Measurements from ENCODE around the gene FIGNL2.

The FIGNL2 gene

DNA sequence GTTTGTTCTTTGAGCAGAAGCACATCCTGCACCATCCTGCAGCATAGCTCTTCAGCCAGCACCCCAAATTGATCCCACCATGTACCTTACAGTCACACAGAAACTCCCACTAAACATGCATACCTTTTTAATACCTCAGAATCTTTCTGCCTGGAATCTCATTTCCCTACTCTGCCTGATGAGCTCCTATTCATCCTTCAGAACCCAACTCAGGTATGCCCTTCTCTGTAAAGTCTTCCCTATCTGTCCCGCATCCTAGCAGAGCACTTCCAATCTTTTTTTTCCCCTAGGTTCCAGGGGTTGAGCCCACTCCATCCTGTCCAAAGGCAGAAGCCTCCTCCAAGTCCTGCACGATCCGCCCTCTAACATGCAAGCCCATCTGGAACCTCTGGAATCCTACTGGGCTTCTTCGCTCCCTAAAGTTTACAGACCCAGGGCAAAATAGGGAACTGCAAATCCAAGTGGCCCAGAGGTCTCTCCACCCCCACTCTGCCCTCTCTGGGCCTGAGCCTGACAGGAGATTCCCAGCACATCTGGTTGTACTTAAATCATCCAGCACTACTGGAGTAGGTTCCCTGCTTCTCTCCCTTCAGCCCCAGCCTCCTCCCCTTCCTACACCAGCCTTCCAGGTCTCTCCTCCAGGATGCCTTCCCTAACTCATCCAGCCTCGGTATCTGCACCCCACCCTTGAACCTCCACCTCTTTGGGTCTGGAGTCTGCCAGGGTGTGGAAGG lies 4.1 kb upstream of the FIGNL2 start:
- DNase-seq = no peak

GRCh38 chr12:51851413-51852124 lies 3.1 kb upstream of the FIGNL2 start:
- DNase-seq = no peak

- DNase-seq = no peak
Observed at GRCh38 chr12:51850965-51851299, 2.4 kb upstream of the FIGNL2 start.

GRCh38 chr12:51850081-51850964 lies 1.8 kb upstream of the FIGNL2 start:
- no peak for DNase-seq

DNA sequence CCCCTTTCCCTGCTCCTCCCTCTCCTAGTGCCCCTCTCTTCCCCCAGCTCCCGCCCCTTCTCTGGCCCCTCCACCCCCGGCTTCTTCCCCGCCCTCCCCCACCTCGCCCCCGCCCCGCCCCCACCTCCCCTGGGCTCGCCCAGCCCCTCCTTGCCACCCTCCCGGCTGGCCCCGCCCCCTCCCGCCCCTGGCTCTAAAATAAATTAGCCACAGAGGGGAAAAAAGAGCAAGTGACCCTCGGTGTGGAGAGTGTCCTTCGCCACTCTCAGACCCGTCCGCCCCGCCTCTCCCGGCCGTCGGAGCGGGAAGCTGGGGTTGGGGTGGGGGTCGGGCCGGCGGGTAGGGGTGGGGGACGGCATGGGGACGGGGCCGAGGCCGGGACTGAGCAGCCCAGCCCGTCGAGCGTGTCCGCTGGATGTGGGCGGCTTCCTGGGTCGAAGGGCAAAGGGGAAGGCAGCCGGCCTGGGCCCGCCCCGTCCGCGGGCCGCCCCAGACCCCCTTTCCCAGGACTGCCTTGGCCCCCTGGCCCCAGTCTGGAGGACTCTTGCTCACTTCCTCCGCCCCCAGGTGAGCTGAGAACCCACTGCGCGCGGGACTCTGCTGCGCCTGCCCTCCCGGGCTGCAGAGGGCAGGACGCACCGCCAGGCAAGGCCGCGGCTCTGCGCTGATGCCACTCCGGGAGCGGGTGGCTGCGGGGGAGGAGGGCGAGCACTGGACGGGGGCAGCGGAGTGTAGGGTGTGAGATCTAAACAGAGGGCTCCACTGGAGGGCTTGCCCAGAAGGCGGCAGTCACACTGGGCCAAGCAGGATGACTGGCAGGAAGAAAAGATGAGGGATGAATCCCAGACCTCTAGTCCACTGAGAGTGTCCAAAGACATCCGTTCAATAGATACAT lies 570 bp upstream of the FIGNL2 start:
- DNase-seq = peak; percentile 82

GRCh38 chr12:51847643-51848325 lies 734 bp downstream of the FIGNL2 start:
- DNase-seq = peak; percentile 80

- DNase-seq = peak; percentile 85
Observed at GRCh38 chr12:51846911-51847642, 1.4 kb downstream of the FIGNL2 start.

DNA sequence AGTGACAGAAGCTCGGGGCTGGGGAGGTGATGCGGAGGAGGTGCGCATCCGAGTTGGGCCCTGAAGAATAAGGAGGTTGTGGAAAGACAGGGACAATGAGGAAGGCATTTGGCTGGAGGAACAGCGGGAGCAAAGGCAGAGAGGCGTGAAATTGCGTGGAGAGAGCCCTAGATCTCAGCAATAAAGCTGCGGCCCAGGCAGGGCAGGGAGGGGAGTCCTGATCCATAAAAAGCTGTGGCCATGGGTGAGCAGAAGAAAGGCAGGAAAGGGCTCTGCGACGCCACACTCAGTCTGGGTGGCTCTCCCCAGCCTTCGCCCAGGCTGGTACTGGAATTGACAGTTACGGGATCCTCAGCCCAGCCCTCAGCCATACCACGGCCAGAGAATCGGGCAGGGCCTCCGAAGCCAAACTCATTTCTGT lies 2.2 kb downstream of the FIGNL2 start:
- peak; percentile 66 for DNase-seq

DNA sequence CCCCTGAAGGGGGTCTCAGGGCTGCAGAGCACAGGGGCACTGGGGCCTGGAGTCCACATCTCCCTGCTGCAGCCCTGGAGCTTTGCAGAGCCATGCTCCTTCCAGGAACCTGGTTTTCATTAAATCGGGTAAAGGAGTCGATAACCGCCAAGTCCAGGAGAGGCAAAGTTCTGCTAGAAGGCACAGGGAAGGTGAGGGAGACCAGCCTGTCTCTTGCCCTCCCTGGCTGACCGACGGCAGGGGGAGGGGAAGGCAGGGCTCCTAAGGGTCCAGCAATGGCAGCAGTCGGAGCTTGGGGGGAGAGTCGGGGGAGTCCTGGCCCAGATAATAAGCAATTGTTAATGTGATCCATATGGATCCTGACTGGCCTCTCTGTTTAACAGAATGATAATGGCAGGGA lies 3.0 kb downstream of the FIGNL2 start:
- peak; percentile 52 for DNase-seq

DNA sequence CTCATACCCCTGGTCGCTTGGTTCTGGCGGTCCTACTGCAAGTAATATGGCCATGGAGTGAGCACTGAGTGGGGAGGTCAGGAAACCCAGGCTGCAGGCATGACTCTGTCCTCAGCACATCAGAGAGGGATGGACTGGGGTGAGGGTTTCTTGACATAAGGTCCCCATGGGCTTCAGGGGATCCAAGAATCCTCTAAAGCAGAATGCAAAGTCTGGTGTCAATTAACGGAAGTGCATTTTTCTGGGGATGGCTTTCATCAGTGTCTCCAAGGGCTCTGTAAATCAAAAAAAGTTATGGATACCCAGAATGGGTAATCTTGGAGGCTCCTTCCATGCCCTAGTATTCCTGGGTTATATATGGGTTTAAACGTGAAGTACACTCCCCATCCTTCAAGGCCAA lies 3.7 kb downstream of the FIGNL2 start:
- DNase-seq = no peak

DNA sequence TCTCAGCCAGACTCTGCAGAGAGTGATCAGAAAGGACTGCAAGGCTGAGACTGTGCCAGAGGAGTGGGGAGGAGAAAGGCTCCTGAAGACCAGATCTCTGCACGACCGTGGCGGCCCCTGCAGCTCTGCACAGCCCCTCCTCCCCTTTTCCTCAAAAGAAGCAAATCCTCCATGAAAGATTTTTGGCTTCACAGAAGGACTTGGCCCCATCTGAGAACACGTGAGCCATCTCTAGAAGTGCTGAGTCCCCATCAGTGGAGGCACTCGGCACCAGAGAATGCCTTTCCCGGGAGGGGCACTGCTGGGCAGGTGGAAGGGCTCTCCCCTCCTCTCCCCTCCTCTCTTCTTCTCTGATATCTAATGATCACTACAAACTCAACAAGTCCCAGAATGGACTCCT lies 6.8 kb downstream of the FIGNL2 start:
- DNase-seq = peak; percentile 54

GRCh38 chr12:51840966-51841365 lies 7.6 kb downstream of the FIGNL2 start:
- DNase-seq = no peak

DNA sequence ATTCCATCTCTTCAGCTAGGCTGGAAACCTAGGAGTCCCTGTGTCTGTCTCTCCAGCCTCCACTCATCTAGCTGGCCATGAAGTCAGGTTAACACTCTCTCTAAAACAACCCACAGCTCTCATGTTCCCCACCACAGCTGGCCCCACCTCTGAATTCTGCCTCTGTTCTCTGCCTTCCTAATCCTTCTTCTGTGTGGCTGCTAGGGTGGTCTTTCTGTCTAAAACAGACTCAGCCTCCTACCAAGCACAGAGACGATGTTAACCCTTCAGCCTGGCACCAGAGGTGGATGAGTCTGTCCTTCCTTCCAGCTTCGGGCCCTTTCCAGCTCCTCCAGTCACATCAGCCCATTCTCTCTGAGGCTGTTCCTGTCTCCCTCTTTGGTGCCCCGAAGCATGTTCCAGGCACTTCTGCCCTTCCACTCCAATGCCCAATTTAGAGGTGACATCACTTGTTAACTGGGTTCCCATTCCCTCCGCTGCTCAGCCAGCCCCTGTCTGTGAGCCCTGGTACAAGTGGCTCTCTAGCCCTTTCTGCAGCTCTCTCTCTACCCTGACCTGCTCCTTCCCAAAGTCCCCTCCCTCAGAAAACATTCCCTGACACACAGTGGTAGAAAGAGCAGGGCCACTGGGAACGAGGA lies 9.1 kb downstream of the FIGNL2 start:
- DNase-seq = peak; percentile 94

- DNase-seq = no peak
Observed at GRCh38 chr12:51838762-51839161, 9.8 kb downstream of the FIGNL2 start.

DNA sequence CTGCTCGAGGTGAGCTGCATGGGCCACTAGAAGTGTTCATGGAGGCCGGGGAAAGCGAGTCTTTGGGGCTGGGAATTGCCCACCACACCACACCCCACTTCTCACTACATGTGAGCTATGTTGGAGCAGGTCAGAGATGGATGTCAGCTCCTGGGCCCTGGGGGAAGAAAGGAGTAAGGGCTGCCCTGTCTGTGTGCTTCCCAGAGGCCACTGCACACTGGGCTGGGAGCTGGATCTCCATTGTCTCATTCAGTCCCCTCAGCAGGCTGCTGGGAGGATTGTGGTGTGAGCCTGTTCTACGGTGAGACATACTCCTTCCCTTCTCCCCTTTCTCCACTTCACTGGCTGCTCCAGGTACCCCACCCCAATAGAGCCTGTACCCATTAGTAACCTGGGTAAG lies 10.5 kb downstream of the FIGNL2 start:
- no peak for DNase-seq

GRCh38 chr12:51837286-51837685 lies 11.2 kb downstream of the FIGNL2 start:
- DNase-seq = no peak

DNA sequence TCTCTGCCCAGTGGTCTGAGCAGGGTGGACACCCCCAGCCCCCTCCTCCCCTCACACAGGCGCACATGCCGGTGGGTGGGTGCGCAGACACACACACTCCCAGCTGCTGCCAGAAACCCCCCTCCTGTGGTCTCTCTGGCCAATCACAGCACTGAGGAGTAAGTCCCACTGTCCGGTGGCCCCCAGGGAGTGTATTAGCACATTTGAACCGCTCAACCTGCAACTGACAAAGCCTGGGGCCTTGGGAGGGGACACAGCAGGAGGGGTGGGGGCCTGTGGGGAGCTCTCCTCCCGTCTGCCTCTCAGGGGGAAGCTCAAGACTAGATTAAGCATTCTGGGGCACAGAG lies 11.7 kb downstream of the FIGNL2 start:
- DNase-seq = peak; percentile 90

DNA sequence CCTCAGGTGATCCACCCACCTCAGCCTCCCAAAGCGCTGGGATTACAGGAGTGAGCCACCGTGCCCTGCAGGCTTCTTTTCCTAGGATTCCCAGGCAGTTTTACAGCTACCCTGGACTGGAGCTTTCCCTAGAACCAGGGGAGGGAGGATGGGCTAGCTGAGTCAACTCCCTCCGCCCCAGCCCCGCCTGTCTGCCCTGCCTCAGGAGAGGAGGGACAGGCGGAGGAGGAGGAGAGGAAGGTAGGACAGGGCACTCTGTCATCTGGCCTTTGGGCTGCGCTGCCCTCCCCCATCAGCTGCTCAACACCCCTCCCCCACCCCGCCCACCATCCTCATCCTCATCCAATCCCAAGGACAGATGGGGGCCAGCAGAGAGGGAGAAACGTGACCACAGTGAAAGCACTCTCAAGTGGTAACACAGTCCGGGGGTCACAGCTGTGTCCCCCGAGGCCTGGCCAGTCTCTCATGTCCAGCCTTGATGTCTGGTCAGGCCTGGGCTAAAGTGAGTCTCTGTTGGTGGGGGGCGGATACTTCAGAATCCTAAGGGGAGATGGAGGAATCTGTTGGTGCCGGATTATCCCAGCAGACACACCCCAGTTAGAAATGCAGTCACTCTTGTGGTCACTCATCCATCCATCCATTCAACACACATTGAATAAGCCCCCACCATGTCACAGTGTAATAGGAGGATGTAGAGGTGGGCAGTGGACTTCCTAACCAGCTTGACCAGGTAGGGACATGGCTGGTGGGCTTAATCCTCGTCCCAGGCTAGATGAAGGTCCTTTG lies 12.3 kb downstream of the FIGNL2 start:
- peak; percentile 91 for DNase-seq

GRCh38 chr12:51834411-51834810 lies 14.1 kb downstream of the FIGNL2 start:
- DNase-seq = no peak

Measured in eye (tissue), 1 donor.